ENCODE data around the gene NEDD4L.

Gene NEDD4L

DNA sequence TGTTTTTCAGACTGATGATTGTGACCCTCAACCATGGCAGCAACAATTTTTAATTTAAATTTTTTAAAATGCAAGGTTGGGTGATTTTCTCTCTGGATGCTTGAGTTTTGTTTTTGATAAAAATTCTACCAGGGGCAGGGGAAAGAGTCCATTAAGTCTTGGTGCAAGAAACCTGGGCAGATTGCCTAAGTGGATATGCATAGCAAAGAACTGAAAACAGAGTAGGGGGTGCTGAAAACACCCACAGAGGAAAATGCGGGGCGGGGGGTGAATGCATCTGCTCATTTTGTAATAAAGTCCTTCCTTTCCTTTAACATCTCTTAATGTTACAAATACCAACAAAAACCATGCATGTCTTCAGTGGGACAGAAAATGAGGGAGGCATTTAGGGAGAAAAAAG lies 138.0 kb downstream of the NEDD4L start:
- no peak for DNase-seq (ENCODE audit: low spot score)

DNA sequence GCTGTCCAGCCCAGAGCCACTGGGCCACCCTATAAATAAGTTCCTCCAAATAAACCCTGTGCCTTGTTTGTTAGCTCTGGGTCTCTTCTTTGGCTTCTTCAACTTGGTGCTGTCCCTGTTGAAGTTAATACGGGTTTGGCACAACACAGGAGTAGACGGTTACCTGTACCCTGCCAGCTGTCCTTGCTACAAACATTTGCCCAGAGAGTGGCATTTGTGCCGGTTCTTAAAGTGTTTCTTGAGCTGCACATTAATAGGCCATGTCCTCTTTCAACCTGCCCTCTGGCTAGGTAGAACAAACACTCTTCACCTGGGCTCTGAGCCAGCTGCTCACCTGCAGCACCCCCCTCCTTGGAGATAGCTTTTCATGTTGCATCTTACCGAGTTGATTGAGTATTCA lies 139.2 kb downstream of the NEDD4L start:
- no peak for DNase-seq (ENCODE audit: low spot score)

DNA sequence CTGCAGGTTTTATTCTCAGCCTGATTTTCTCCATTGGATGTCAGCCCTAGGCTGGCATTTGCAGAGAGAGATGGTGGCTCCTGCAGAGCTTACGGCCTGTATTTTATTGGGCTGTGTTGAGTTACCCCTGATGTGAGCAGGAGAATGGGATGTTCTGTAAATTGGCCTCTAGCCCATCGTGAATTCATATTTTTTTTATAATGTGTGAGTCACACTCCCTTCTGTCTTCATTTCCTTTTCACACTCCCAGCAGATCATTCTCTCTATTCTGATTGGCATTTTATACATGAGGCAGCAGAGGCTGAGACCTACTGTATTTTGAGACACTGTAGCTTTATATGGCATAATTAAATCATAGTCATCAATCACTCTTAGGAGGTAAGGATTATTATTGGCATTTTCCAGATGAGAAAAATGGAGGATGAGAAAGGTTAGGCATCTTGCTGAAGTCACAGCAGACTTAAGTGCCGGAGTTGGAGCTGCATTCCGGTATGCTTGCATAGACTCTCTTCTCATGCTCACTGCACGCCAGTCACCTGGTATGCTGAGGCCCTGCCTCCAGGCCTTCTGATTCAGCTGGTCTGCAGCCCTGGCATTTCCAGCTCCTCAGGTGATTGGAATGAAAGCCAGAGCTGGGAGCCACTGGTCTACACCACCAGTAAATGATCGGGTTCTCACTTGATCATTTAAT lies 142.4 kb downstream of the NEDD4L start:
- peak; percentile 39 for DNase-seq (ENCODE audit: low spot score)

DNA sequence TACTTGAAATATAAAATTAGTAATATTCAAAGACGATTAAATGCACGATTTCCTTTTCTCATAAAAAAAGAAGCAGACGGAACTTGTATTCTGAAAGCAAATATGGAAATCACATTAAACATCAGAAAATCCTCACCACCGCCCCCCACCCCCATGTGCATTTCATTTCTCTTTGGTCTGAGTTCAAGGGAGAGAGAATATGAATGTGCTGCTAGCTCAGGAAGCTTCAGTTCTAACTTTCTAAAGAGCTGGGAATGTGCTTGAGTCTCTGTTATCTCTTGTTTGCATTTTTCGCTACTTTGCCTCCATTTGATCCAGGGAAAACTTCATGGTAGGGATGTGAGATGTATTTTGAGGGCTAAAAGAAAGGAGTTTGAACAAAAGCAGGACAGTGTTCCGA lies 143.6 kb downstream of the NEDD4L start:
- DNase-seq (ENCODE audit: low spot score) = no peak

DNA sequence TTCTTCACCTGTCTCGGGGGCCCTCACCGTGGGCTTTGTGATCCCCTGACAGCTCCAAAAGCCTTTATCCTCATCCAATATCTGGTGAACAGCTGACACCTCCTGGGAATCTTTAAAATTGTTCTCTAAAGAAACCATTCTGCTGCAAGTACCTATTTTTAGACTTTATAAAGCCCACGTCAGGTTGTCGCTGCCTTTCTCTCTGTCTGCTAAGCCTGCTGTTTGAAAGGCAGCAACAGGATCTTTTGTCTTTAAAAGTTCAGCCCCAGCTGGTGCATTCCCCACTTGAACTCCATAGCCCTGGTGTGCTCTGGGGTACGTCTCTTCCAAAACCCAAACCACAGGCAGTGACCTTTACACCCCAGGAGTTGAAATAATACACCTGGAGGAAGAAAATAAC lies 145.0 kb downstream of the NEDD4L start:
- no peak for DNase-seq (ENCODE audit: low spot score)

DNA sequence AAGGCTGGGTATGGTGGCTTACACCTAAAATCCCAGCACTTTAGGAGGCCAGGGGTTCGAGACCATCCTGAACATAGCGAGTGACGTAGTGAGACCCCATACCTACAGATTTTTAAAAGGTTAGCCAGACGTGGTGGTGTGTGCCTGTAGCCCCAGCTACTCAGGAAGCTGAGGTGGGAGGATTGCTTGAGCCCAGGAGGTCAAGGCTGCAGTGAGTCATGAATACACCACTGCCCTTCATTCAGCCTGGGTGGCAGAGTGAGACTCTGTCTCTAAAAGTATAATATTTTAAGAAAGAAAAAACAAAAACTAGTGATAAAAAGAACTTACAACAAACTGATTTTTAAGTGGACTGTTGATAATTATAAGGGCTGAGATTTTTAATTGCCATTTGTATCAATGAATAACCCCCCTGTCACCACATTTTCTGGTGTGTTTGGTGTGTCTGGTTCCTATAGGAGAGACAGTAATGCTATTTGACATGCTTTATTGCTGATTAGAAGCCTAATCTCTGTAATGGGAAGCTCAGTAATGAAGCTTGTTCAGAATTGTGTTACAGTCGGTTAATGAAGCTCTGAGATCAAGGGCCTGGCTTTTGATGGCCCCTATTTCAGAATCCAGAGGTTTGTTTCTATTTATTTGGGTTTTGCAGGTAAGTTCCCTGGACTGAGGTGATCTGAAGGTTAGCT lies 147.0 kb downstream of the NEDD4L start:
- DNase-seq (ENCODE audit: low spot score) = no peak

DNA sequence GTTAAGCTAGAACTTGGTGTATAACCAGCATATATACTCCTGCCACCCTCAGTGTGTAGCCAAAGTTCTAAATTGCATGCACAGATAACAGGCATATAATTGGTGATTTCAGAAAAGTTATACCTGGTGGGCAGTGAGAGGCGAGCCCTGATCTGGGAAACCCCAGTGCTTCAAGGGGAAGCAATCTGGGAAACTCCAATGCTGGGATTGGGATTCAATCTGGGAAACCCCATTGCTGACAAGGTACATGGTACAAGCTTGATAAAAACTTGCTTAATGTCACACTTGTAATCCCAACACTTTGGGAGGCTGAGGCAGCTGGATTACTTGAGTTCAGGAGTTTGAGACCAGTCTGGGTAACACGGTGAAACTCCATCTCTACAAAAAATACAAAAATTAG lies 147.6 kb downstream of the NEDD4L start:
- DNase-seq (ENCODE audit: low spot score) = no peak

DNA sequence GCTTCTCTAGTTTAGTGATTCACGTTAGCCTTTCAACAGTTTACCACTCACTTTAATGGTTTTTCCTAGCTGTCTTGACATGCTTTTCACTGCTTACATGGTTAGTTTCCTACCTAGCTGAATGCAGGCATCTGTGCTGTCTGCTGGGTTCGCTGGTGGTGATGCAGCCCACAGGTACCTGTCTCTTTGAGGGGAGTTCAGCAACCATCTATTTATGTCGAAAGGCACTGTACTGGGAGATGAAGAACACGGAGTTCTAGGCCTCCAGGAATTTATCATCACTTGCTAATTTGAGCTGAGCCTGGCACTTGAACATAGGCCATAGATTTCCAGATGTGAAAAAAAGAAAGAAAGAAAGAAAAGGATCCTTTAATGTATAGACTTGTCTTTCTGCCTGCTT lies 148.5 kb downstream of the NEDD4L start:
- no peak for DNase-seq (ENCODE audit: low spot score)

DNA sequence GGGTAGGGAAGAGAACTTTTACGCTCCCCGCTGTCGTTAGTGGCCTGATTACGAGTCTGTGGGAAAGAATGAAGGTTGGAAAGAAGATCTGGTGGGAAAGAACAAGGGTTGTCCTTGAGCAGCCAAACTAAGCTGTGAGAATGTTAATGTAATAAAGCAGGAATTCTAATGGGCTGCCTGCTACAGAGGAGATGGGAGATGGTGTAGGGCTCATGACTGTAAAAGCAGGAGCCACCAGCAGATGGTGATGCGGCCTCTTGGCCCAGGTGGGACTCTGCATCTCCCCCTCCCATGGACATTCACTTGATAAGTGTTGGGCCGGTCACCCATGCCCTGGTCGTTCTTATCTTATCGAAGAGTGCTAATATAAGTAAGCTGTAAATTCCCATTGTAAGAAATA lies 150.0 kb downstream of the NEDD4L start:
- no peak for DNase-seq (ENCODE audit: low spot score)

DNA sequence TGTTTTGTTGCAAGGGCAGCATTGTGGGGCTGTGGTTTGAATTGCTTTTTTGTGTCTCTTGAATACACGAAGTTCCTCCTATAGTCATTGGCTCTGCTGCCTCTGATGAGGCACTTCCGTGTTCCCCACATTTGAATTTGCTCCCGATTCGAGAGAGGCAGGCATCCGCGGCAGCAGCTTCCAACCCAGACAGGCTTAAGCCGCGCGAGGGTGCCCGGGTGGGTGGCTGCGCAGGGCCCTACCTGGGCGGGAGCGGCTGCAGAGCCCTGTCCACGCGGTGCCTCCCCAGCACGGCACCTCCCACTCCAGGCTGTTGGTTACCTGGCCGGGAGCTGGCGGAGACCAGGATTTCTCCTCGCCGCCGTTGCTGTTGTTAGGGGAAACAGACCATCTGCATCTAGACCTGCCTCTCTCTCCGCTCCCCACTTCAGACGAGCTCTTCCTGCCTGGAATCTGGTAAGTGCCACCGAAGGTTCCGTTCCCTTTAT lies 151.3 kb downstream of the NEDD4L start:
- no peak for DNase-seq (ENCODE audit: low spot score)

DNA sequence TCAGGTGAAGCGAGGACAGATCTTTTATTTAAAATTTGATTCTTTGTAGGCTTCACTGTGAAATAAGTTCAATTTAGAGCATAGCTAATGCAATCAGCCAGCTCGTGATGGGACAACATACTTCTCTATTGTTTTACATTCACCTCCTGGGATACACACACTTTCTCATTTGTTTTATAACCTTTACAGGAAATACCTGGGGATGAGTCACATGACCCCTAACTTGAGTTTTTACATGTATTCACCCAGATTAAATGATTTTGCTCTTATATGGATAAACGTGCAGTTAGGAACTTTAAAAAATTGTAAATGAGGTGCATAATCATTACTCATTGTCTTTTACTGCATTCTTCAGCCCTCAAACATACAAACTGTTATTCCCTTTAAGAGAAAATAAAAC lies 152.1 kb downstream of the NEDD4L start:
- no peak for DNase-seq (ENCODE audit: low spot score)

DNA sequence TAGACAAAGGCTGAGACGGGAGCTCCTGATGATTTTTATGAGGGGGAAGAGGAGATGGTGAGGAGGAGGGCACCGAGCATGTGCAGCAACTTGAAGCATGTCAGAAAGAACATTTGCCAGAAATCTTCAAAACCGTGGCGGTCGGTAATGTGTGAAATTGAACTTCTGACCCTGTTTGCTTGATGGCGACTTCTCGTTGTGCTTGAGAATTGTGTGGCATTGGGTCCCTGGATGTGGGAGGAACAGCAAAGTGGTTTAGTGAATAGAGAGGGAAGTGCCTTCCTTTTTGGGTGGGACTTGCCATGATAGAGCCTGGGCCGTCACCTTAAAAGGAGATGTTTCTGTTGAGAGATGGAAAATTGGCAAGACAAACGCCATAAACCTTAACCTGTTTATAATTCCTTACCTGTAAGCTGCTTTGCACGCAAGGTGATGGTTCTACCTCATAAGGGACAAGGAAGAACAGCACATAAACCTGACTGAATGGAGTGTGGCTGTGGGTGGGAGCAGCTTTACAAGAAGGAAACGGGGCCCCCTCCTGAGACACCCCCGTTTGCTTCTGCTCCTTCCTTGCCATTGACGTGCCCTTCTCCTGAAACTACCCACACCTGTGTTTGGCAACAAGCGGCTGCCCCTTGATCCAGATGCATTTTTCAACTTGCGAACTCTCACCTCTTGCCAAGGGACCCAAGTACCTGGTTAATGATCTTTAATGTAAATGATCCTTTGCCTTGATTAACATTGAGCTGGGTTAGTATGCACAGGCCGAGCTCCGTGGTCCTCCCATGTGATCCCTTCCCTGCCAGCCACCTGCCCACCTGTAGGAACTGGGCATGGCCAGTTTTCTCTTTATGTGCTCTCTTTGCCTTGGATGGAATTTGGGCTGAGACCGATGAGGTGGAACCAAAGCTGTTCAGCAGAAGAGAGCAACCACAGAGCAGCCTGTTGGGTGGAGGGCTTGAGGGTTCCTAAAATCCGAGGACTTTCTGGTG lies 153.2 kb downstream of the NEDD4L start:
- no peak for DNase-seq (ENCODE audit: low spot score)

DNA sequence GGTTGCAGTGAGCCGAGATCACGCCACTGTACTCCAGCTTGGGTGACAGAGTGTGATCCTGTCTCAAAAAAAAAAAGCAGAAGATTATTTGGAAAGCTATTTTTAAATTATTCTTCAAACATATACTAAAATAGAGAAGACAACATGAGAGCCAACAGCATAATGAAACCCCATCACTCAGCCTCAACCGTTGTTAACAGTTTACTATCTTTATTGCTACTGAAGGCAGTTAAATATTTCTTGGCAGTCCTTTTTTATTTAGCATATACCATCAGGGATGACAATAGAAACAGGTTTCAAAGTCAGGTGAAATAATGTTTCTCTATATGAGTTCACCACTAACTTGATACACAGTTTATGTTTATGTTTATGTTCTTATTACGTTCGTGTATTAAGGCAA lies 157.2 kb downstream of the NEDD4L start:
- no peak for DNase-seq (ENCODE audit: low spot score)

DNA sequence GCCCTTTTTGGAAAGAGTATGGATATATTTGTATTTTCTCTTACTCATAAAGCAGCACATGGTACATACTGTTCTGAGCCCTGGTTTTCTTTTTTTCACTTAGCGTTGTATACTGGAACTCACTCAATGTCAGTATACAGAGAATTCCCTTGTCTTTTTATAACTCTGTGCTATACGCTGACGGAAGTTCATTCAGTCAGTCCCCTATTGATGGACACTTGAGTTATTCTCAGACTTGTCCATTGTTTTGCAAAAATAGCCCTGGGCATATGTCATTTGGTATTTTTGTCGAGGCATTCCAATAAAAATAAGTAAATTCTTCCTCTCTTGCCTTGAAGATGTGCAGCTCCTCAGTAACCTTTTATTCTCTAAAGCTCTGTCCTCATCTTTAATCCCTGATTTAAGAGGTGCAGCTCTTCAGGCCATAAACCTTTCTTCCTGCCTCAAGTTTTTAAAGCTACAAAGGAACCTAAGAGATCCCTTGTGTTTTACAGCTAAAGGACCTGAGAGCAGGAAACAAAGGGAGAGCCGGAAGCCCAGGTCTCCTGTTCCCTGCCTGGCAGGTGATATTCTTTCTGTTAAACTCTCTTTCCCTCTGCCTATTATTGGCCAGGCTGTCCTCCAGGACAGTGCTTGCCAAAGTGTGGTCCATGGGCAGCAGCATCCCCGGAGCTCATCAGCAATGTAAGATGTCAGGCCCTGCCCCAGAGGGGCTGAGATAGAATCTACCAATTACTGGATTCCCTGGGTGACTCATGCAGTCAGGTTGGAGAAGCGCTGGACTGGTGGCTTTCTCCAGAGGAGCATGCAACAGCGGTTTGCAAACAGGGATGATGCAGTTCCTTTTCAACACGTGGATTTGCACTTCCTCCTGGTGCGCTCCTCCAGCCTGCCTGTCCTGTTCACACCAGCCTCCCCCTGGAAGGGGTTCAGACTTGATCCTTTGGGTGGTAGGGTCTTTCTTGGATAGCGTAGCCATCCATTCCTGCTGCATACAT lies 158.0 kb downstream of the NEDD4L start:
- no peak for DNase-seq (ENCODE audit: low spot score)

DNA sequence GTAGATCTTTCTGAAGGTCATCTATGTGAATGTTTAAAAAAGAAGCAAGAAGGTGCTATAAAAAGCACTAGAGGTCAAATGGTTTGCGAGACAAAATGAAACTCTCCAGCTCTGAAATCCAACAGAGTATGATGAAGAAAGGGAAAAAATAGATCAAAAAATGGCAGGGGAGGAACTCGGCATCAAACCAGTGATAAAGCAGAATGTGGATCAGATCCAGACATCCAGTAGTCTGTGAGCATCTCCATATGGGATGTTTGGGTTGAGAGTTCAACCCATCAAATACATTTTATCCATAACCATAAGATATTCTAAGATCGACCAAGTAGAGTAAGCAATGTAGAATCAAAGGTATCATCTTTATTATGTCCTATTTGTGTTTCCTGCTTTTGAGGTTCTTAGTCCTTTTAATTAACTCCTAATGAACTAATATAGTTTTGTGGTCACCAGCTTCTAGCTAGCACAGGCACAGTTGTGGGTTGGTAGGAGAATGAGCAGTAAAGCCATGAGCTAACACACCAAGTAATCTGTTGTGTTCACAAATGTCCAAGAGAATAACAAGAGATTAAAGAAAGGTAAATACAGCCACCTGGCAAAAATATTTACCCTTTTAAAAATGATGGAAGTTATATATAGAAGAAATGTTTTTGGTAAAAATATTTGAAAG lies 160.9 kb downstream of the NEDD4L start:
- DNase-seq (ENCODE audit: low spot score) = no peak

DNA sequence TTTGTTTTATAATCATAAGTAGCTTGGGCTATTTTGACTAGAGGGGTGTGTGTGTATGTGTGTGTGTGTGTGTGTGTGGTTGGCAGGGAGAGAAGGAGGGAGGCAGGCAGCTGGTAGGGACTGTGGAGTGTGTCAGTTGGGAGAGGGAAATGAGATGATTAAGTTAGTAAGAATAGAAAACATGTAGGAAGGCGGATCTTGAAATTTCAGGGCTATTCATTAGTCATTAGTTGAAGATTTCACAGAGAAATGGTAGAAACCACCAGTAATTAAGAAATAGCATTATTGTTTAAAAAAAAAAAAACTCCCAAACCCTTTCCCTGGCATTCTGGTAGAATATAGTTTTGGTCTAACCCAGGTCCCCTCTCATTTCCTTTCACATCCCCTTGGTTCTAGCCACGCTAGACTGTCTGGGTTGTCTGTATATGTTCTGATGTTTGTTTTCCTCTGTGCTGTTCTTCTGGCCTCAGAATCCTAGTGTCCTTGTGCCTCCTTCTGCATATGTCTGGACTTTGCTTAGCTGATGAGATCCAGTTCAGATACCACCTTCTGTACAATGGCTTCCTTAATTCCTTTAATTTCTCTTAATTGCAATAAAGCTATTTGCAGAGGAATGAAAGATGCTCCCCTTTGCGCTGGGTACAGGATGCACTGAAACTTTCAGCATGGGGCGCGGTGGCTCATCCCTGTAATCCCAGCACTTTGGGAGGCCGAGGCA lies 161.6 kb downstream of the NEDD4L start:
- DNase-seq (ENCODE audit: low spot score) = peak; percentile 86

DNA sequence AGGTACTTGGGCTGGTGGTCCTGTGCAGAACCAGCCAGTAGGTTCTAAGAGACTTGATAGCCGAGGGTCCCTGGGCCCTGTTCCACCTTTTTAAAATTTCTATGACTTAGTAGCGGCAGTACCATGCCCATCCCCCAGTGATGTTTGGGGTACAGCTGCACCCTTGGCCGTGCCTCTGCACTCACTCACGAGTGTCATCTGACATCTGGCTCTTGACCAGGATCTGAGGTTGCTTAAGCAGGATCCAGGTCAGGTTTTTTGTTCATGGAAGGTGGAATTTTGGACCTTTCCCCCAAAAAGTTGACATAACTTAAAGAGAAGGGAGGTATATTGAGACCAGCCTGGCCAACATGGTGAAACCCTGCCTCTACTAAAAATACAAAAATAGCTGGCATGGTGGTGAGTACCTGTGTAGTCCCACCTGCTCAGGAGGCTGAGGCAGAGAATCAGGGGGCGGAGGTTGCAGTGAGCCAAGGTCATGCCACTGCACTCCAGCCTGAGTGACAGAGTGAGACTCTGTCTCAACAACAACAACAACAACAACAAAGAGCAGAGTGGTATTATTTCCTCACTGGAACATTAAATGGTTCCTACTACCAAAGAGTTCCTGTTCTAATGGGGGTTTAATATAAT lies 163.6 kb downstream of the NEDD4L start:
- DNase-seq (ENCODE audit: low spot score) = no peak

DNA sequence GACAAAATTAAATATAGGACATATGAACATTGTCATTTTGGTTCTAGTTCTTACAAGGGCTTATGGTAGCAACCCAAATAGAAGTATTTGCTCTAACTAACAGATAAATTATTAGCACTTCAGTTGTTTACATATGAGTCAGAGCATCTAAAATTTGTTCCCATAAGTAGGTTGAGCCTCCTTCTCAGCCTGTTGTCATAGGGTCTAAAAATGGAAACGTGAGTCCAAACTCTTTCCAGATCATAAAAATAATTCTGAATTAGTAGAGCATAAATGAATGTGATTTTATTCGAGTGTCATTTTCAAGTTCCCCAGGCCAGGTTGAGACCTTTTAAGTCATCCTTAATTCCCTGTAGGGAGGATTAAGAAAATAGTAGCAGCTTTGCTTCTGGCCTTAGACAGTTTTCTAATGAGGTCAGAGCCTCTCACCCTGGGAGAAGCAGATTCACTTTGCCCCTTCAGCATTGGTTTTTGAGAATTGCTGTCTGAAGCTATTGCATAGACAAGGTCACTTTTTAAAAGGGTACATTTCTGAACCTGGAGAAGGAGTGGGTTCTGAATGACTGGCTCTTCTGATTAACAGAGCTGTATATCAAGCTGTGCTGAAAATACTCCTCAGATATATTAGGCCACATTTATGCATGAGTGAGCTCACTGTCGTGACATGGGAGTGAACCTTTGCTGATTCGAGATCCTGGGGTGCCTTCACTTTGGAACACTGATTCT lies 164.3 kb downstream of the NEDD4L start:
- no peak for DNase-seq (ENCODE audit: low spot score)

DNA sequence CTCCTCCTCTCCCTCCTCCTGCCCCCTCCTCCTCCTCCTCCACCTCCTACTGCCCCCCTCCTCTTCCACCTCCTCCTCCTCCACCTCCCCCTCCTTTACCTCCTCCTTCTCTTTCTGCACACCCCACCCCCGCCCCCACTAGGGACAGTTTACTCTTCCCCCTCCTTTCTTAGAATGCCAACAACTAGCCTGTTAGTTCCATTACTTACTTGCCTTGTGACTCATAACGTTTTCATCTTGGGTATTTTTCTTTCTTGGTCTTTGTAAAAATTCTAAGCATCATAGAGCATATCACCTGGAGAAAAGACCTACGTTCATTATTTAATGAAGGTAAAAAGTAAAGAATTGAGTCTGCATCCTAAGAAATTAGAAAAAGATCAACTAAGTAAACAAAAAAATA lies 165.3 kb downstream of the NEDD4L start:
- no peak for DNase-seq (ENCODE audit: low spot score)
